HAP-1 (cell line): ENCODE data around the gene IBTK.
"Not testable (repeated sequence)": the region's sequence is repeated elsewhere in the genome, so short reads cannot be mapped to it uniquely, and the experiment has no call there.

Experiments used
- DNase-seq, 2 experiments: peaks; one replicate each; pipeline ENCODE4 v3.0.0-alpha.2; 2016 to 2020; ENCODE audit warnings: low spot score in 2 of 2
- H3K27me3 ChIP-seq: fragments of 250-450 bp; sonication (Bioruptor Pico); 2 replicates; pipeline ENCODE4 v1.5.1; 2020; ENCODE audit warnings: low read depth, mild to moderate bottlenecking, moderate library complexity
- H3K36me3 ChIP-seq: fragments of 250-450 bp; sonication (Bioruptor Pico); replicated peaks from 2 replicates; pipeline ENCODE4 v1.5.1; 2020; ENCODE audit warnings: mild to moderate bottlenecking
- H3K4me1 ChIP-seq: fragments of 250-450 bp; sonication (Bioruptor Pico); 2 replicates; pipeline ENCODE4 v1.5.1; 2020; ENCODE audit warnings: mild to moderate bottlenecking
- H3K4me3 ChIP-seq: fragments of 250-450 bp; sonication (Bioruptor Pico); 2 replicates; pipeline ENCODE4 v1.5.1; 2020; ENCODE audit warnings: mild to moderate bottlenecking, moderate library complexity
- H3K9me3 ChIP-seq: fragments of 250-450 bp; sonication (Bioruptor Pico); 2 replicates; pipeline ENCODE4 v1.5.1; 2020; ENCODE audit warnings: mild to moderate bottlenecking, moderate library complexity
- in situ Hi-C: fragments of 300-500 bp; cut with MboI; formaldehyde crosslinking; loops from 3 replicates; pipeline ENCODE4 v1.14.3; 2020; ENCODE audit warnings: low sequenced_read_pairs, inconsistent platforms, mixed read lengths

The IBTK gene

GRCh38 chr6:82182756-82183155 is 64.8 kb downstream of the IBTK start:
- DNase-seq = no peak
- Histone ChIP-seq H3K27me3 (no peaks in the 10 kb centered on the region), H3K4me1 (peaks cover 11% of the 10 kb centered on the region), H3K36me3 (peaks cover 14% of the 10 kb centered on the region), H3K9me3 (no peaks in the 10 kb centered on the region), H3K4me3 (no peak overlapping the region)
- in situ Hi-C loops = no loop called here

DNA sequence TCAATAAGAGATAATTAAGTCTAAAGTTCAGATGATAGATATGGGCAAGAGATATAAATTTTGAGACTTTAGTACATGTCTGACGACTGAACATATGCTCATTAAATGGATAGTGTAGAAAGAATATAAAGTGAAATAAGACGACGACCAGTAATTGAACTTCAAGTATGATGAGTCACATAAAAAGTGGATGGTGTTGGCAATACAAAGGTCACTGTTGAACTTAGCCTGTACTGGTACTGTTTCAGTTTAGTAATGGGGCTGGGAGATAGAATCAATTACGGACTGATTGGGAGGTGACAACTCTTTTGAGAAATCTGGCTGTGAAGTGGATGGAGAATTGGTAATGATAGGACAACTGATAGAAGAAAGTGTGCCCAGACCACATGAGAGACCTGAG is 68.1 kb downstream of the IBTK start:
- H3K9me3 ChIP-seq = no peaks in the 10 kb centered on the region
- peaks cover 9% of the 10 kb centered on the region for H3K4me1 ChIP-seq
- peaks cover 15% of the 10 kb centered on the region for H3K36me3 ChIP-seq
- H3K27me3 ChIP-seq = no peaks in the 10 kb centered on the region
- in situ Hi-C loops = no loop called here
- no peak overlapping the region for H3K4me3 ChIP-seq
- no peak for DNase-seq

- H3K4me3 ChIP-seq = no peak overlapping the region
- H3K4me1 ChIP-seq = peaks cover 2% of the 10 kb centered on the region
- in situ Hi-C loops = no loop called here
- no peaks in the 10 kb centered on the region for H3K27me3 ChIP-seq
- no peaks in the 10 kb centered on the region for H3K9me3 ChIP-seq
- H3K36me3 ChIP-seq = peaks cover 19% of the 10 kb centered on the region
- DNase-seq = no peak
These were observed 68.8 kb downstream of the IBTK start for GRCh38 chr6:82178759-82179112.

GRCh38 chr6:82178077-82178758 is 69.3 kb downstream of the IBTK start:
- DNase-seq = peak in 1 of 2 experiments; percentile 9
- in situ Hi-C loops = no loop called here
- peaks cover 21% of the 10 kb centered on the region for H3K36me3 ChIP-seq

GRCh38 chr6:82176616-82177015 is 70.9 kb downstream of the IBTK start:
- in situ Hi-C loops = no loop called here
- Histone ChIP-seq H3K36me3 (peaks cover 29% of the 10 kb centered on the region), H3K9me3 (no peaks in the 10 kb centered on the region), H3K27me3 (no peaks in the 10 kb centered on the region), H3K4me1 (no peaks in the 10 kb centered on the region), H3K4me3 (no peak overlapping the region)
- DNase-seq = no peak

More at GRCh38 chr6:82178077-82178758, 69.3 kb downstream of the IBTK start:
- no peaks in the 10 kb centered on the region for H3K9me3 ChIP-seq
- no peaks in the 10 kb centered on the region for H3K4me1 ChIP-seq
- H3K27me3 ChIP-seq = no peaks in the 10 kb centered on the region
- no peak overlapping the region for H3K4me3 ChIP-seq

DNA sequence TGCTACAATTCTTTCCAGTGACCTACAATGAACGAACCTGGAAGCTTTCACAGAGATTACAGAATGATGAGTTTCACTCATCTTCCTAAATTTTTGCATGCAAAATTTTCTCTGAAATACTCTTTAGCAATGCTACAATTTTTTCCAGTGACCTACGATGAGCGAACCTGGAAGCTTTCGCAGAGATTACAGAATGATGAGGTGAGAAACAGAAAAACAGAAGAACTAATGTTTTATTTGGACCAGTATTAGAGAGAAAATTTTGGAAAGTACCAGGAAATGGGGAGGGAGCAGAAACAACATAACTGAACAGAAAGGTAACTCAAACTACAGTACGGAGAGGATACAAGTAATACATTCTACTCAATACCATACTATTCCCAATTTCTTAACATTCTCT is 75.0 kb downstream of the IBTK start:
- H3K4me3 ChIP-seq = no peak overlapping the region
- peaks cover 32% of the 10 kb centered on the region for H3K36me3 ChIP-seq
- in situ Hi-C loops = no loop called here
- no peaks in the 10 kb centered on the region; the same call in 1 of the 2 replicates for H3K9me3 ChIP-seq
- DNase-seq = no peak
- no peaks in the 10 kb centered on the region for H3K4me1 ChIP-seq
- no peaks in the 10 kb centered on the region for H3K27me3 ChIP-seq

GRCh38 chr6:82169138-82169876 is 78.2 kb downstream of the IBTK start:
- H3K4me3 ChIP-seq = no peak overlapping the region
- no peaks in the 10 kb centered on the region; the same call in 1 of the 2 replicates for H3K9me3 ChIP-seq
- H3K4me1 ChIP-seq = no peaks in the 10 kb centered on the region
- no peaks in the 10 kb centered on the region for H3K27me3 ChIP-seq
- in situ Hi-C loops = no loop called here
- no peak for DNase-seq
- peaks cover 30% of the 10 kb centered on the region for H3K36me3 ChIP-seq

GRCh38 chr6:82166493-82166892 is 81.1 kb downstream of the IBTK start:
- no peaks in the 10 kb centered on the region for H3K27me3 ChIP-seq
- H3K36me3 ChIP-seq = peaks cover 12% of the 10 kb centered on the region
- in situ Hi-C loops = no loop called here
- H3K9me3 ChIP-seq = no peaks in the 10 kb centered on the region; the same call in 1 of the 2 replicates
- no peak for DNase-seq
- no peak overlapping the region for H3K4me3 ChIP-seq
- no peaks in the 10 kb centered on the region for H3K4me1 ChIP-seq

GRCh38 chr6:82160255-82160990 is 87.1 kb downstream of the IBTK start:
- H3K4me3 ChIP-seq = no peak overlapping the region
- DNase-seq = no peak
- in situ Hi-C loops = no loop called here

DNA sequence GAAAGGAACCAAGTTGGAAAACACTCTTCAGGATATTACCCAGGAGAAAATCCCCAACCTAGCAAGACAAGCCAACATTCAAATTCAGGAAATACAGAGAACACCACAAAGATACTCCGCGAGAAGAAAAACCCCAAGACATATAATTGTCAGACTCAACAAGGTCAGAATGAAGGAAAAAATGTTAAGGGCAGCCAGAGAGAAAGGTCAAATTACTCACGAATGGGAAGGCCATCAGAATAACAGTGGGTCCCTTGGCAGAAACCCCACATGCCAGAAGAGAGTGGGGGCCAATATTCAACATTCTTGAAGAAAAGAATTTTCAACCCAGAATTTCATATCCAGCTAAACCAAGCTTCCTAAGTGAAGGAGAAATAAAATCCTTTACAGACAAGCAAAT is 94.8 kb downstream of the IBTK start:
- H3K9me3 ChIP-seq, DNase-seq, H3K36me3 ChIP-seq, H3K4me3 ChIP-seq, in situ Hi-C loops, H3K4me1 ChIP-seq, H3K27me3 ChIP-seq: not testable (repeated sequence)

More at GRCh38 chr6:82160255-82160990, 87.1 kb downstream of the IBTK start:
- Histone ChIP-seq H3K27me3 (no peaks in the 10 kb centered on the region), H3K4me1 (peaks cover 12% of the 10 kb centered on the region), H3K36me3 (no peaks in the 10 kb centered on the region; the same call in 1 of the 2 replicates), H3K9me3 (no peaks in the 10 kb centered on the region)

- H3K36me3 ChIP-seq, H3K4me3 ChIP-seq, in situ Hi-C loops, H3K27me3 ChIP-seq, H3K9me3 ChIP-seq, H3K4me1 ChIP-seq, DNase-seq: not testable (repeated sequence)
These were observed 96.4 kb downstream of the IBTK start for GRCh38 chr6:82151147-82151546.

- no peaks in the 10 kb centered on the region; the same call in 1 of the 2 replicates for H3K4me1 ChIP-seq
- no peak overlapping the region for H3K4me3 ChIP-seq
- in situ Hi-C loops = no loop called here
- H3K27me3 ChIP-seq = no peaks in the 10 kb centered on the region
- H3K9me3 ChIP-seq = no peaks in the 10 kb centered on the region
- no peak for DNase-seq
- no peaks in the 10 kb centered on the region for H3K36me3 ChIP-seq
These were observed 101.6 kb downstream of the IBTK start for GRCh38 chr6:82145926-82146452.

GRCh38 chr6:82144852-82145340 is 102.6 kb downstream of the IBTK start:
- H3K4me1 ChIP-seq = no peaks in the 10 kb centered on the region; the same call in 1 of the 2 replicates
- DNase-seq = no peak
- in situ Hi-C loops = no loop called here
- no peaks in the 10 kb centered on the region for H3K27me3 ChIP-seq
- H3K36me3 ChIP-seq = no peaks in the 10 kb centered on the region
- no peak overlapping the region for H3K4me3 ChIP-seq
- no peaks in the 10 kb centered on the region for H3K9me3 ChIP-seq
